Activated gamma-delta T cell treated with anti-CD3 and anti-CD28 coated beads, Interleukin-2, amount 50 U/mL, for 16 hours (primary cell): Measurements from ENCODE around the gene PLTP.
"Not testable (repeated sequence)": the region's sequence is repeated elsewhere in the genome, so short reads cannot be mapped to it uniquely, and the experiment has no call there.

Source experiments
- DNase-seq: peaks from one replicate; pipeline ENCODE4 v3.0.0-alpha.2; 2020; ENCODE audit warnings: low read depth

PLTP gene

GRCh38 chr20:45920462-45921336 lies 8.7 kb upstream of the PLTP start:
- DNase-seq = no peak

- DNase-seq = no peak
Observed at GRCh38 chr20:45919542-45920399, 7.8 kb upstream of the PLTP start.

GRCh38 chr20:45918779-45919537 lies 7.0 kb upstream of the PLTP start:
- no peak for DNase-seq

- DNase-seq = no peak
Observed at GRCh38 chr20:45918182-45918737, 6.3 kb upstream of the PLTP start.

- DNase-seq = no peak
Observed at GRCh38 chr20:45917790-45918141, 5.8 kb upstream of the PLTP start.

GRCh38 chr20:45913116-45913515 lies 1.2 kb upstream of the PLTP start:
- DNase-seq = no peak

- DNase-seq = no peak
Observed at GRCh38 chr20:45912344-45912682, 358 bp upstream of the PLTP start.

- DNase-seq = peak; percentile 91
Observed at GRCh38 chr20:45910670-45911485, 1.1 kb downstream of the PLTP start.

GRCh38 chr20:45909817-45910669 lies 1.9 kb downstream of the PLTP start:
- no peak for DNase-seq

- DNase-seq = no peak
Observed at GRCh38 chr20:45909336-45909808, 2.6 kb downstream of the PLTP start.

GRCh38 chr20:45908084-45908483 lies 3.9 kb downstream of the PLTP start:
- no peak for DNase-seq

GRCh38 chr20:45907219-45907948 lies 4.6 kb downstream of the PLTP start:
- DNase-seq = no peak

- no peak for DNase-seq
Observed at GRCh38 chr20:45905505-45906079, 6.4 kb downstream of the PLTP start.

GRCh38 chr20:45904583-45905504 lies 7.1 kb downstream of the PLTP start:
- no peak for DNase-seq

- DNase-seq = no peak
Observed at GRCh38 chr20:45902199-45902701, 9.7 kb downstream of the PLTP start.

- DNase-seq = not testable (repeated sequence)
Observed at GRCh38 chr20:45901332-45901731, 10.6 kb downstream of the PLTP start.

- no peak for DNase-seq
Observed at GRCh38 chr20:45899046-45899835, 12.7 kb downstream of the PLTP start.
